Measurements from ENCODE around the gene IL17D. TPM values are rescaled to one million over a fixed set of nuclear protein-coding genes. Genes with fewer than 3 reads are reported as not detected.

Gene IL17D
- polyA plus RNA-seq, 1 experiment, result 0.48 TPM

DNA sequence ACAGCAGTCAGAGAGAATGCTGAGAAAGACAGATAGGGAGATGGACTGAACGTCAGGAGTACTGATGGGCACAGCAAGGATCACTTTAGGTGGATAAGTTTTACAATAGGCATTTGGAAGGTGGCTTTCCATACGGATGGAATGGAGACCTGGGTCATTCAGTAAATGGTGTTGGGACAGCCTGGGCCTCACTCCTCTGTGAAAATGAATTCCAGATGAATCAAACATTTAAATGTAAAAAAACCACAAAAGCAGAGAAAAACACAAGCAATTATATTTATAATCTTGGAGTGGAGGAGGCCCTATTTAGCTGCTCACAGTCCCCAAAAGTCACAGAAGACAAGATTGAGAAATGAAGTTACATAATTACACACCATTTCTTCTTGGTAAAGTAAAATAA is 4.7 kb downstream of the IL17D start:
- Histone ChIP-seq H3K36me3 (ENCODE audit: control insufficient read depth, insufficient read depth, low read length) (no peaks in the 10 kb centered on the region), H3K27me3 (ENCODE audit: control insufficient read depth, insufficient read depth, low read length) (no peaks in the 10 kb centered on the region), H3K4me3 (ENCODE audit: low read depth, low read length) (no peak overlapping the region)
- POLR2A ChIA-PET, result no interaction called here
- CTCF ChIA-PET, result interaction anchor here (0.6 to 4.6 kb wide), 5 partner anchors 9 to 168 kb away, joined by 3 to 26 read pairs (median 3); no protein-coding TSS in a partner anchor
- DNase-seq (ENCODE audit: low read depth), result no peak
- TF ChIP-seq, protein P1, sequence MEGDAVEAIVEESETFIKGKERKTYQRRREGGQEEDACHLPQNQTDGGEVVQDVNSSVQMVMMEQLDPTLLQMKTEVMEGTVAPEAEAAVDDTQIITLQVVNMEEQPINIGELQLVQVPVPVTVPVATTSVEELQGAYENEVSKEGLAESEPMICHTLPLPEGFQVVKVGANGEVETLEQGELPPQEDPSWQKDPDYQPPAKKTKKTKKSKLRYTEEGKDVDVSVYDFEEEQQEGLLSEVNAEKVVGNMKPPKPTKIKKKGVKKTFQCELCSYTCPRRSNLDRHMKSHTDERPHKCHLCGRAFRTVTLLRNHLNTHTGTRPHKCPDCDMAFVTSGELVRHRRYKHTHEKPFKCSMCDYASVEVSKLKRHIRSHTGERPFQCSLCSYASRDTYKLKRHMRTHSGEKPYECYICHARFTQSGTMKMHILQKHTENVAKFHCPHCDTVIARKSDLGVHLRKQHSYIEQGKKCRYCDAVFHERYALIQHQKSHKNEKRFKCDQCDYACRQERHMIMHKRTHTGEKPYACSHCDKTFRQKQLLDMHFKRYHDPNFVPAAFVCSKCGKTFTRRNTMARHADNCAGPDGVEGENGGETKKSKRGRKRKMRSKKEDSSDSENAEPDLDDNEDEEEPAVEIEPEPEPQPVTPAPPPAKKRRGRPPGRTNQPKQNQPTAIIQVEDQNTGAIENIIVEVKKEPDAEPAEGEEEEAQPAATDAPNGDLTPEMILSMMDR (IDR thresholded peaks at IDR 0.05; ENCODE audit: insufficient read depth, low read depth, low read length), result no peak

GRCh38 chr13:20709369-20709768 is 5.9 kb downstream of the IL17D start:
- no peak overlapping the region for H3K4me3 ChIP-seq (ENCODE audit: low read depth, low read length)
- CTCF ChIA-PET, result interaction anchor here (1.1 to 4.6 kb wide), 6 partner anchors 69 to 217 kb away, joined by 3 to 26 read pairs (median 4); no protein-coding TSS in a partner anchor
- TF ChIP-seq, protein P1 (IDR thresholded peaks at IDR 0.05; ENCODE audit: insufficient read depth, low read depth, low read length), result no peak
- DNase-seq (ENCODE audit: low read depth), result no peak
- no peaks in the 10 kb centered on the region for H3K36me3 ChIP-seq (ENCODE audit: control insufficient read depth, insufficient read depth, low read length)
- POLR2A ChIA-PET, result no interaction called here
- H3K27me3 ChIP-seq (ENCODE audit: control insufficient read depth, insufficient read depth, low read length), result no peaks in the 10 kb centered on the region

DNA sequence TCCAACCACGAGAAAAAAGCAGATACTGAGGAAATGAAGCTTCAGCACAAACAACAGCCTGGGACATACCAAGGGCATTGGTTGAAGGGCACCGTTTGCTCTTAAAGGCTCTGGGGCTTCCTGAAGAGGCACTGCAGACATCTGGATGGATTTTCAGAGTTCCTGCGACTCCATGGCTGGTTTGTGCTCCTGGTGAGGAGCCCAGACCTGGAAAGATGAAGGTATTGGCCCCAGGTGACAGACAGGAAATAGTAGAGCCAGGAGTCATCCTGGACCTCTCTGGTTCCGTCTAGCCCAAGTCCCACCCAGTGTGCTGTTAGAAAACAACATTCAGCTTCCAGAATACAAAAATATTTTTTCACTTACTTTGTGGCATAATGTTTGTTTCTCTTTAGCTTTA is 6.3 kb downstream of the IL17D start:
- TF ChIP-seq, protein P1 (IDR thresholded peaks at IDR 0.05; ENCODE audit: insufficient read depth, low read depth, low read length), result no peak
- ChIA-PET CTCF (interaction anchor here (1.1 to 4.6 kb wide), 5 partner anchors 110 to 216 kb away, joined by 3 to 26 read pairs (median 5); no protein-coding TSS in a partner anchor), POLR2A (no interaction called here)
- Histone ChIP-seq H3K4me3 (ENCODE audit: low read depth, low read length) (no peak overlapping the region), H3K36me3 (ENCODE audit: control insufficient read depth, insufficient read depth, low read length) (no peaks in the 10 kb centered on the region), H3K27me3 (ENCODE audit: control insufficient read depth, insufficient read depth, low read length) (no peaks in the 10 kb centered on the region)
- no peak for DNase-seq (ENCODE audit: low read depth)

- ChIA-PET CTCF (interaction anchor here (0.9 to 4.6 kb wide), 9 partner anchors 10 to 218 kb away, joined by 3 to 26 read pairs (median 3); partner anchors contain the start of gene EEF1AKMT1), POLR2A (no interaction called here)
- DNase-seq (ENCODE audit: low read depth), result no peak
- no peak overlapping the region for H3K4me3 ChIP-seq (ENCODE audit: low read depth, low read length)
- H3K27me3 ChIP-seq (ENCODE audit: control insufficient read depth, insufficient read depth, low read length), result no peaks in the 10 kb centered on the region
- TF ChIP-seq, protein P1 (IDR thresholded peaks at IDR 0.05; ENCODE audit: insufficient read depth, low read depth, low read length), result no peak
- no peaks in the 10 kb centered on the region for H3K36me3 ChIP-seq (ENCODE audit: control insufficient read depth, insufficient read depth, low read length)
These were observed 8.0 kb downstream of the IL17D start for GRCh38 chr13:20711301-20712044.

- H3K27me3 ChIP-seq (ENCODE audit: control insufficient read depth, insufficient read depth, low read length), result peaks cover 1% of the 10 kb centered on the region; the same call in 1 of the 2 replicates
These were observed 9.5 kb downstream of the IL17D start for GRCh38 chr13:20713014-20713376.

More at GRCh38 chr13:20713014-20713376, 9.5 kb downstream of the IL17D start:
- TF ChIP-seq, protein P1 (IDR thresholded peaks at IDR 0.05; ENCODE audit: insufficient read depth, low read depth, low read length), result no peak
- ChIA-PET POLR2A (no interaction called here), CTCF (interaction anchor here (1.3 to 3.6 kb wide), 4 partner anchors 10 to 212 kb away, joined by 3 to 23 read pairs (median 17); partner anchors contain the start of gene IL17D)
- Histone ChIP-seq H3K4me3 (ENCODE audit: low read depth, low read length) (no peak overlapping the region), H3K36me3 (ENCODE audit: control insufficient read depth, insufficient read depth, low read length) (no peaks in the 10 kb centered on the region)
- no peak for DNase-seq (ENCODE audit: low read depth)
